ENCODE results near the gene VPS45.

VPS45 gene

GRCh38 chr1:150192012-150192411, 124.4 kb downstream of the VPS45 start:
- DNase-seq (ENCODE audit: low read depth in 2 of 2): no peak

GRCh38 chr1:150194381-150195031, 126.9 kb downstream of the VPS45 start:
- DNase-seq (ENCODE audit: low read depth in 2 of 2): no peak

Measured in stimulated activated CD4-positive, alpha-beta T cell treated with anti-CD3 and anti-CD28 coated beads, Interleukin-1b, Interleukin-23, amount 100 ng/mL, for 4 hours (primary cell).